HG03135 (cell line): ENCODE results near the gene NOS1.
"Not testable (repeated sequence)": the region's sequence is repeated elsewhere in the genome, so short reads cannot be mapped to it uniquely, and the experiment has no call there.

Source experiments
- ATAC-seq: cut with Tn5 transposase; IDR thresholded peaks from one replicate; pipeline ENCODE4 v1.9.1; 2021; ENCODE audit warnings: mild to moderate bottlenecking, moderate library complexity; ENCODE audit not compliant: unreplicated experiment

Gene NOS1

DNA sequence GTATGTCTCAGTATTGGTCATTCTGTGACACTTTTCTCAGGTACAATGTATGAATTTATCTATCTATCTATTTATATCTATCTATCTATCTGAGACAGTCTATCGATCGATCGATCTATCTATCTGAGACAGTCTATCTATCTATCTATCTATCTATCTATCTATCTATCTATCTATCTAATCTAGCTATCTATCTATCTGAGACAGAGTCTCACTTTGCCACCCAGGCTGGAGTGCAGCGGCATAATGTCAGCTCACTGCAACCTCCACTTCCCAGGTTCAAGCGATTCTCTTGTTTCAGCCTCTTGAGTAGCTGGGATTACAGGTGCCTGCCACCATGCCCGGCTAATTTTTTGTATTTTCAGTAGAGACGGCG, 180.0 kb downstream of the NOS1 start:
- not testable (repeated sequence) for ATAC-seq

DNA sequence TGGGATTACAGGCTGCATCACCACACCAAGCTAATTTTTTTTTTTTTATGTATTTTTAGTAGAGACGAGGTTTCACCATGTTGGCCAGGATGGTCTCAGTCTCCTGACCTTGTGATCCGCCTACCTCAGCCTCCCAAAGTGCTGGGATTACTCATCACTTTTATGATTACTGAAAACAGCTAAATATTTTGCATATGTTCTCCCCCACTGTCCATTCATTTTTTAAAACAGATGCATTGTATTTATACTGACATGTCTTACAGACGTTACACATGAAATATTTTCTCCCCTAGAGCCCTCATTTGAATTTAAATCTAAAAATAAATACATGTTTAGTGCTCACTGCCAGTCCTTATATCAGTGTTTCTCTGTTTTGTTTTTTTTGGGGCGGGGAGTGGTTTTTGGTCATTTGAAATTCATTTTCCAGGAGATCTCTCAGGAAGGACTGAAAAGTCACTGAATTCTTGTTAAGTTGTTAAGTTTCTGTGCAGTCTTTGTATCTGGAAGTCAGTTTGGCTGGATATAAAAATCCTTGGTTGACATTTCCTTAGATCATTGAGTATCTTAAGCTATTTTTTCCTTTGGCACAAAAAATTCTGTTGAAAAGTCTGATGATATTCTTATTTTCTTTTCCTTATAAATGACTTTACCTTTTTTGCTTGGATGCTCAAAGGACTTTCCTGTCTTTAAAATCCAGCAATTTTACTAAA, 180.5 kb downstream of the NOS1 start:
- no peak for ATAC-seq

DNA sequence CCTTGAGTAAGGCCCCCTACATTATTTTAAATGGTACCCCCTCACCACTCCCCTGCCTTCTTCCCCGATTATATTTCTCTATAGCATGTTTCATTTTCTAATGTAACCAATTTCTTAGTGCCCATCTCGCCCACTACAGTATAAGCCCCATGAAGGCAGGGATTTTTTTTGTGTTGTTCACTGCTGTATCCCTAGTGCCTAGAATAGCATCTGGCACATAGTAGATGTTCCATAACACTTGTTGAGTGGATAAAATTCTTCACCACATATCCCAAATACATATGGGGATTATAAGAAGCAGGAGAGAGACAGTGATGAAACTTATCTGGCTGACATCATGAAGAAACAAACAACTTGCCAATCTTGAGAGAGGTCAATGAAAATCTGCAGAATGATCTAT, 182.7 kb downstream of the NOS1 start:
- ATAC-seq, result no peak

DNA sequence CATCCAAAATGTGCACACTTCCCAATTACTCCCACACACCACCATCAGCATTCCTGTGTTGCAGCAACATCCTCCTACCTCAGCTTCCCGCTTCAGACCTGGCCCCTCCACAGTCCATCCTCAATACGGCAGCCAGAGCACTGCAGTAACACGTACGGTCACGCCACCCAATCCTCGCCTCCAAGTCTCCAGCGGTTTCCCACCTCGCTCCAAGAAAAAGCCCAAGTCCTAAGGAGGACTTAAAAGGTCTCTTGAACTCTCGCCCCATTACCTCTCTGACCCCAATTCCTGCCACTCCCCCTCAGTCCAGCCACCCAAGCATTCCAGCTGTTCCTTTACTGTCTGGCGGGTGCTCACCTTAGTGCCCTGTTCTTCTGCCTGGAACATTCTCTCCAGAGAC, 183.1 kb downstream of the NOS1 start:
- no peak for ATAC-seq

DNA sequence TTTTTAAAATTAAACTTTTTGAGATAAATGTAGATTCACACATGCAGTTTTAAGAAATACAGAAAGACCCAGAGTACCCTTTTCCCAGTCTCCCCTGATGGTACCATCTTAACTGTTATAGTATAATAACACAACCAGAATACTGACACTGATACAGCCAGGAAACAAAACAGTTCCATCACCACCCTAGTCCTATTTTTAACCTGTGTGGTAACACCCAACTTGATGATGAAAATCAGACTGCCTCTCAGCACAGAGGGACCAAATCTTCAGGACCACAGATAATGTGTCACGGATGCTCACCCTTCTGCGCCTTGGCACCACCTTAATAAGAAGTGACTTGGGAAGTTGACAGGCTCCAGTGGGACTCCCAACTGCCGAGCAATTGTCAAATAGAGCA, 189.3 kb downstream of the NOS1 start:
- ATAC-seq, result no peak

DNA sequence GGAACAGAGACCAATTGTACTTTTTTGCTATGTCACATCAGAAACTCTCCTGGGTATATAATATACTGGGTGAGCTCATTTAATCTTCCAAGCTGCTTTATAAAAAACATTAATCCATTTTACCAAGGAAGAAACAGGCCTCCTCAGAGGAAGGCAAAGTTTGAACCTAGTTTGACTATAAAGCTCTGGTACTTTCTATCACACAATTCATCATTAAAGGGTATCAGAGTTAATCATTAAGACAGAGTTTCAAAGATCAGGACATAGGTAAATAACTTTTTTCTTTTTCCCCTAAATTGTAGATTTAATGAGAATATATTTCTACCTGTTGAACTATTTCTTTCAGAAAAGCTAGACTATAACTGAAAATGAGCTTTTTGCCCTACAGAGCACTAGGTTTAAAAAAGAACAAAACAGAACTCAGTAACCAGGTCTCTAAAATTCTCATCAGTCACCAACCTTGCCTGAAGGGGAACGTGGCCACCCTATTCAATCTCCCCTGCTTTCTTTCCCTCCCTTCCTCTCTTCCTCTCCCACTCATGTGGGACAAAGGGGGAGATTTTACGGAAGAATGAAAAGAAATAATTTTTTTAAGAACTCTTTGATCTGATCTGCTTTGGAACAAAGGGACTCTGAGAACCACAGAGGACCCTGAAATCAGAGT, 189.8 kb downstream of the NOS1 start:
- no peak for ATAC-seq

DNA sequence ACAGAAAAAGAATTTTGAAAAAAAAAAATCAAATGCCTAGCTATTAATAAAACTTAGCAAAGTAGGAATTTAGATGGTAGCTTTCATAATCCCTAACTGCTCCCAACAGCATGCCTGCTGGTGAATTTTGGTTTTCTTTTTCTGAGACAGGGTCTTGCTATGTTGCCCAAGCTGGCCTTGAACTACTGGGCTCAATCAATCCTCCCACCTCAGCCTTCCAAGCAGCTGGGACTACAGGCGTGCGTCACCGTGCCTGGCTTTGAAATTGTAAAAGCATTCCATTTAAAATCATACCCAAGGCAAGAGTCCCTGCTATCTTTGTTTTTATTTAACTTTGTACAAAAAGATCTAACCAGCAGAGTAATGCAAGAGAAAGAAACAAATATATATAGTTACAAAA, 191.9 kb downstream of the NOS1 start:
- no peak for ATAC-seq

DNA sequence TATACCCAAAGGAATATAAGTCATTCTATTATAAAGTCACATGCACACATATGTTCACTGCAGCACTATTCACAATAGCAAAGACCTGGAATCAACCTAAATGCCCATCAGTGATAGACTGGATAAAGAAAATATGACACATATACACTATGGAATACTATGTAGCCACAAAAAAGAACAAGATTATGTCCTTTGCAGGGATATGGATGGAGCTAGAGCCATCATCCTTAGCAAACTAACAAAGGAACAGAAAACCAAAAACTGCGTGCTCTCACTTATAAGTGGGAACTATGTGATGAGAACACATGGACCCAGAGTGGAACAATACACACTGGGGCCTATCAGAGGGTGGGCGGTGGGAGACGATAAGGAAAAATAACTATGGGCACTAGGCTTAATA, 192.4 kb downstream of the NOS1 start:
- no peak for ATAC-seq

DNA sequence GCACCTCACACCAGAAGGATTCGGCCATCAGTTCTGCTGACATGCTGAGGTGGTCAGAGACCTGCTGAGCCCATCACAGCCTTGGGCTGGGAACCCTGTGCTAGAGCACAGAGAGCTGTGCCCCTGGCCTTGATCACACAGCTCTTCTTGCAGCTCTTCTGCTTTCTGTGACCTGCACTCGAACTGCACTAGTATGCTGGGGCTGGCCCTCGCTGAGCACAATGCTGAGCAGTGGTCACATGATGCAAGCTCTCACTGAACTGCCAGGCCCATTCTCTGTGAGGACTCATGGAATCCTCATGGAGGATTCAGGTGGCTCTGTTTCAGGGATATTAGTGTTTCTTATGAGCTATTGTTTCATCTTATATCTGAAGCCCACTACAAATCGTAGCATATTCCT, 193.7 kb downstream of the NOS1 start:
- no peak for ATAC-seq

DNA sequence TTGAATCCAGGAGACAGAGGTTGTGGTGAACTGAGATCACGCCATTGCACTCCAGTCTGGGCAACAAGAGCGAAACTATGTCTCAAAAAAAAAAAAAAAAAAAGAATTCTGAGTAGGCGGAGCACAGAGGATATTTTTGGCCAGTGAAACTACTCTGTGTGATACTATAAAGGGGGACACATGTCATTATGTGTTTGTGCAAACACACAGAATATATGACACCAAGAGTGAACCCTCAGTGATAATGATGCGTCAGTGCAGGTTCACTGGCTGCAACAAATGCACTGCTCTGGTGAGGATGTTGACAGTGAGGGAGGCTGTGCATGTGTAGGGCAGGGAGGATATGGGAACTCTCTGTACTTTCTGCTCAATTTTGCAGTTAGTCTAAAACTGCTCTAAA, 195.3 kb downstream of the NOS1 start:
- ATAC-seq, result no peak

DNA sequence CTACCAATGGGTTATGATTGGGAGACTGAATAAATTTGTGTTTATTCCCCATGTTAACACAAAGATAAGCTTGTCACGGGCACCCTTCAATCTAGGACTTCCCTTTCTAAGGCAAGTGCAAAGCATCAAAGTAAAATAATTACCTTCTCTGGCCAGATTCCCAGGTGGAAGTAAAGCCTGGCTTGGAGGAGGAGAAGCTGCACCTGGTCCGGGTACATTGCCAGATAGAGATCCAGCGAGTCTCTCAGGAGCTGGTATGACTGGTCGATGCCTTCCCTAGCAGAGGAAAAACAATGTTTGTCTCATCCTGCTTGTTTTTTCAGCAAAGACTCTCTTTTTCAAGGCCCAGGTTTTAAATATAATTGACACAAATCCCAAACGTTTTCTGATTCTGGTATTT, 196.1 kb downstream of the NOS1 start:
- no peak for ATAC-seq

DNA sequence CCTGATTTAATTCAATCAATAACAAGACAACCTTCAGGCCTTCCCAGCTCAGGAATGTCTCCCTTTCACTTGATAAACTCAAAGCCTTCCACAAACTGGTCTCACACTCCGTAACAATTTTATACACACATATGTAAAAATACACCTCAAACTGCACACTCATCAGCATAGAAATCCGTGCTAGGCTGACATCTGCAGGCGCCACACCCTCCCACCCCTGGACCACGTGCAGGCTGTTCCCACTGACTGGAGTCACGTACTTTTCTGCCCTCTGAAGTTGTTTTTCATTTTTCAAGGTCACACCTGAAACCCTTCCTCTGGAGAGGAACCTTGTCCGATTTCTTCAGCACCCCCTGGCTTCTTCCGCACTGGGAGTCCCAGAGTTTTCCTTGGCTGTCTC, 198.8 kb downstream of the NOS1 start:
- no peak for ATAC-seq

DNA sequence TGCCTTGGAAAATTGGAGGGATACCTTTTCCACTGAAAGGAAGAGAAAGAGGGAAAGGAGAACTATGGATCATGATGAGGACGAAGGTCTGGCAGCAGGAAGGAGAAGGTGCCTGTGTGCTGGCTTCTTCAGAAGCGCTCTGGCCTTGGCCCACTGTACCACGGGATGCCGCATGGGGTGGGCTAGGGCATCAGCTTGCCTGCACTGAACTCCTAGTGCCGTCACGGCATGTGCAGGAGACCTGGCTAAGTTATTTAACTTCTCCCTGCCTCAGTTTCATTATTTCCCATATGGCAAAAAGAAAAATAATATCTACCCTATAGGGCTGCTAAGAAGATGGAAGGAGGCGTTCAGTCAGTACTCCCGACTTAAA, 199.3 kb downstream of the NOS1 start:
- no peak for ATAC-seq

DNA sequence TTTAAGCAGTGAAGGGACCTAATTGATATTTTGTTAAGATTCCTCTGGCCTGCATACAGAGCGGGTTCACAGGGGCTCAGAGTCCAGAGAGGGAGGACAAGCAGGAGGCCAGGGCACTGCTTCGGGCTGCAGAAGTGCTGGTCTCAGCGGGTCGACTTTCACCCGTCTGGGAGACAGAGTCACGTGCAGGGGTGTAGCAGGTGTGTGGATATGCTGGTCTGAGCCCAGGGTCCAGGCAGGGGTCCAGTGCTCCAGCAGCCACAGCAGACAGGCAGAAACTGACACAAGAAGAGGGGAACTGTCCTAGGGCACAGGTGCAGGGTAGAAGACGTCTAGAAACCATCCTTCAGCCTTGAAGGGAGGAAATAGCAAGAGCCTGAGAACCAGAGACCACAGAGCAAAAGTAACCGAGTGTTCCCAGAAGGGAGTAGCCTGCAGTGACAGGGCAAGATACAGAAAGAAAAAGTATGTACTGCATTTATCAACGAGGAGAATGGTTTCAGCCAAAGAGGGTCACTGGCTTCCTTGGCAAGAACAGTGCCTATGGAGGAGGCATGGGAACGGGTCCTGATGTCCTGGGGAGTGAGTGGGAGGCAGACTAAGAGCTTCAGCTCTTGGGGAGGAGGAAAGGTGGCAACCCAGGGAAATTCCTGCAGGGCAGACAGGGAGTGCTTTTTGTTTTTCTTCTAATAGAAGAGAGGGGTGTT, 199.8 kb downstream of the NOS1 start:
- no peak for ATAC-seq

DNA sequence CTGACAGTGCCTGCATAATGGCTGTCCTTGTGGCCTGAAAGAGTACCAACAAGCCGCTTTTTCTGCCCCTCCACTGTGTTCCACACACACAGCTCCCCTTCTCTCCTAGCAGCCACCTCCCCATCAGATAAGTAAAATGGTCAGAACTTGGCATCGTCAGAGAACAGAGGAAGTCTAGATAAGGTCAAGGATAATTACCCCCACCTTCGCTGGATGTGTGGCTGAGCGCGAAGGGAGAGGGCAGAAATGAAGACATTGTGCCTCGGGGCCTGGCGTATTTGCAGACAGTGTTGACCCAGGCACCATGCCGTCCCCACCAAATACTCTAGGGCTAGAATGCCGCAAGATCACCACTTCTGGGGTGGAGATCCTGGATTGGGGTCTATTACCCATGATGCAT, 201.8 kb downstream of the NOS1 start:
- no peak for ATAC-seq

DNA sequence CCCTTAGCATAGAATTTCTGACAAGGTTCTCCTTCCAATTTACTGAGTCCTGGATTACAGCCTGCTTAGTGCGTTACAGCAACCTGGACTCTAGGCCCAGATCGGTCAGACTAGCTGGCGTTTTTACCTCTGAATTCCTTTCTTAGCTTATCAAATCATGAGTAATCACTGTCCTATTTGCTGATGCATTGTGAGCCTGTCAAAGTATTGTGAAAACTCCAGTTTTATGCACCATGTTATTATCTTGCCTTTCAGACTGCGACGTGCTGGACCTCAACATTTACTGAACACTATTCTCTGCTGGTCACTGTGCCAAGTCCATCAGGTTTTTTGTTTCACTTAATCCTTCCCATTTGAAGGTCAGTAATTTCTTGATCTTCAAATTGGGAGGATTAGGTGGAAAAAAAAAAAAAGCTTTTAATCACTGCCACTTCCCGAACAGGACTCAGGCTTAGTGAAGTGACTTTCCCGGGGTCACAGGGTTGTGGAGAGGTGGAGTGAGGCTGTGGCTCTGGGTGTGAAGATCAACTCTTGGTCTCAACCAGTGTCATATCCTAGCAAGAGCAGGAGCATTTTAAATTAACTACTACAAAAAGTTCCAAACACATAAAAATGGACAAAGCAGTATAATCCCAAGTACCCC, 202.4 kb downstream of the NOS1 start:
- no peak for ATAC-seq
